Astrocyte of the hippocampus (primary cell): ENCODE results near the gene MICALL2.
A peak's percentile ranks its signal among the peaks of the same experiment; 100 is the strongest.

Source experiments
- DNase-seq: peaks from one replicate; pipeline ENCODE4 v3.0.0; 2011; ENCODE audit warnings: low read depth, low spot score

MICALL2 gene

DNA sequence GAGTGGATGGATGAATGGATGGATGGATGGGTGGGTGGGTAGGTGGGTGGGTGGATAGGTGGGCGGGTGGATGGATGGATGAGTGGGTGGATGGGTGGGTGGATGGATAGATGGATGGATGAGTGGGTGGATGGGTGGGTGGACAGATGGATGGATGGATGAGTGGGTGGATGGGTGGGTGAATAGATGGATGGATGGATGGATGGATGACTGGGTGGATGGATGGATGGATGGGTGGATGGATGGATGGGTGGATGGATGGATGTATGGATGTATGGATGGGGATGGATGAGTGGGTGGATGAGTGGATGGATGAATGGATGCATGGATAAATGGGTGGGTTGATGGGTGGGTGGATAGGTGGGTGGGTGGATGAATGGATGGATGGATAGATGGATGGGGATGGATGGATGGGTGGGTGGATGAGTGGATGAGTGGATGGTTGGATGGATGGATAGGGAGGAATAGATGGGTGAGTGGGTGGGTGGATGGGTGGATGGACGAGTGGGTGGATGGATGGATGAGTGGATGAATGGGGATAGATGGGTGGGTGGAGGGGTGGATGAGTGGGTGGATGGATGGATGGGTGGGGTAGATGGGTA, 43.8 kb downstream of the MICALL2 start:
- no peak for DNase-seq

- no peak for DNase-seq
These were observed 45.2 kb downstream of the MICALL2 start for GRCh38 chr7:1413936-1414639.

DNA sequence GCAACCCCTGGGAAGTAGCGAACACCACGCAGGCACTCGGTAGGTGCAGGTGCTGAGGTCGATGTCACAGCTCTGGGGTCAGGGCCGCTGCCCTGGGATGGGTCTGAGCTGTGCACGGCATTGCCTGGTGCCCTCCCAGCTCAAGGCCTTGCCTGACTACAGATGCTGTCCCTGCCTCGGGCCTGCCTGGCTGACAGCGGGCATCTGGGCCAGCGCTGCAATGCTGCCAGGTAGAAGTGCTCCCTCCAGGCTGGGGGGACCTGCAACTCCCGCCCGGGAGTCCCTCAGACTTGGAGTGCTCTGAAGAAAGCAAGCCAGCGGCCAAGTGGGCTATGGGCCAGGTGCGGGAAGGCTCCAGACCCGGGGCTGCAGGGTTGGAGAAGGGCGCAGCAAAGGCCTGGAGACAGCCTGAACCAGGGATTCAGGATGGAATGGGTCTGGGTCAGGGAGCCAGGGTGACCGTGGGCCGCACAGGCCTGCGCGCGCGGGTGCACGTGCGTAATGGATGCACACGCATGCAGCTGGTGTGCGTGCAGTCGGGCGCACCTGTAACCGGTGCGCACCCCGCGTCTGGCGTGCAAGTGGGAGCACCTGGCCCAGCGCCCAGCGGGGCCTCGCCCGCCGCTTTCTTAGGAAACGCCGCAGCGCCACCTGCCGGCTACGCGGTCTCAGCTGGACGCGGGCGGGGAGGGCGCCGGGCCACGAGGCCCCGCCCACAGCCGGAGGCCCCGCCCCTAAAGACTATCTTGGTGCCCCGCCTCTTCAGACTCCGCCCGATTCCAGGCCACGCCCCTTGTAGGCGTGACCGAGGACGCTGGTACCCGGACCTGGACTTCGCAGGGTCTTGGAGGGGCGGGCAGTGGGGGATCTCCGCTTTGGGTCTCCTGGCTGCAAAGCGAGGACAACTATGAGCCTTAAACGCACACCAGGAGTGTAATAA, 46.7 kb downstream of the MICALL2 start:
- peak; percentile 93 for DNase-seq

GRCh38 chr7:1411414-1411813, 47.9 kb downstream of the MICALL2 start:
- DNase-seq, result no peak

- DNase-seq, result no peak
These were observed 48.3 kb downstream of the MICALL2 start for GRCh38 chr7:1410992-1411391.

- DNase-seq, result no peak
These were observed 49.7 kb downstream of the MICALL2 start for GRCh38 chr7:1409555-1409954.

- DNase-seq, result no peak
These were observed 50.8 kb downstream of the MICALL2 start for GRCh38 chr7:1408466-1408865.

GRCh38 chr7:1407892-1408291, 51.4 kb downstream of the MICALL2 start:
- DNase-seq, result no peak

DNA sequence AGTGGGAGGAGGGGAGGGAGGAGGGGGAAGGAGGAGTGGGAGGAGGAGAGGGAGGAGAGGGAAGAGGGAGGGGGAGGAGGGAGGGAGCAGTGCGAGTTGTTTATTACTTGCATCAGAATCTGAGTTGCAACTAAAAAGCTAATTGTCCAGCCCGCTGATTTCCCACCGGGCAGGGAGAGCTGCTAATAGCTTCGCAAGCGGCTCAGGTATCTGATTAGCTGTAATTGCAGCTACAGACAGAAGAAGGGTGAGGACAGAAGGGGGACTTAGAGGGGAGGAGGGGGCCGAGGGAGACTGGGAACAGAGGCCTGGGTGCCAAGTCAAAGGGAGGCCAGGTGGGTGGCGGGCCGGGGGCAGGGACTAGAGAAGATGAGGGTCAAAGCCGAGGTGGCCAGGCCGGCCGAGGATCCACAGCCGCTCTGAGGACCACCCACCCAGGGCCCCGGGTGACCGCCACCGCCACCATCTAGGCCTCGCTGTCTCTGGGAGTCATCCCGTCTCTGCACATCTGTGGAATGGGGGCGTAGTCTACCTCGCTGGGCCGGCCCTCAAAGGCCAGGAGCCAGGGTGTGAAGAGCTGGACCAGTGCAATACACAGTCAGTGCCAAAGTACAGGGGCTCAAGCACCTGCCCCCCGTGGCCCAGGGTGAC, 54.2 kb downstream of the MICALL2 start:
- DNase-seq, result no peak

GRCh38 chr7:1404460-1404809, 54.8 kb downstream of the MICALL2 start:
- no peak for DNase-seq

GRCh38 chr7:1403638-1404459, 55.4 kb downstream of the MICALL2 start:
- peak; percentile 86 for DNase-seq

- no peak for DNase-seq
These were observed 56.3 kb downstream of the MICALL2 start for GRCh38 chr7:1402791-1403637.

DNA sequence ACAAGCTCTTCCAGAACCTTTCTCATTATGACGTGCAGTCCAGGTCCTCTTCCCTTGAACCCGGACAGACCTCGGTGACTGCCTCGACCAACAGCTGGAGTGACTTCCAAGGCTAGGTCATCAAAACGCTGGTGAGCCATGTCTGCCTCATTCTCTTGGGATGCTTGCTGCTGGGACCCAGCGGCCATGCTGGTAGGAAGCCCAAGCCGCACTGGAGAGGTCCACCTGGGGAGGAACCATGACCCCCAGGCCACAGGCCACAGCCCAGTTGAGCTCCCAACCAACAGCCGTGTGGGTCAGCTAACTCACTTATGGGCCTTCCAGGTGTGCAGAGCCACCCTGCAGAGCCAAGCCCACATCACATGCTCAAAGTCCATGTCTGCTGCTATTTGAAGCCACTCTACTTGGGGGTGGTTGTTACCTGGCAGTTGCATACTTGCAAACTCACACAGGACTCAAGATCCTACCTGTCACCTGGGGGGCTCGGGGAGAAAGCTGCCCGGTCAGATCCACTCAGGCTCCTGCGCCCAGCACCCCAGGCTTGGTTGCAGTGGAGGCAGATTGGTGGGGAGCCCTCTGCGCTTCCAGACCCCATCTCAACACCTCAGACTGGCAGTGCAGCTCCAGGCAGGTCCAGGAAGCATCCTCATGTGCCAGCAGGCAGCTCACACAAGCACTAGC, 57.0 kb downstream of the MICALL2 start:
- DNase-seq, result no peak

GRCh38 chr7:1401011-1401410, 58.3 kb downstream of the MICALL2 start:
- no peak for DNase-seq

DNA sequence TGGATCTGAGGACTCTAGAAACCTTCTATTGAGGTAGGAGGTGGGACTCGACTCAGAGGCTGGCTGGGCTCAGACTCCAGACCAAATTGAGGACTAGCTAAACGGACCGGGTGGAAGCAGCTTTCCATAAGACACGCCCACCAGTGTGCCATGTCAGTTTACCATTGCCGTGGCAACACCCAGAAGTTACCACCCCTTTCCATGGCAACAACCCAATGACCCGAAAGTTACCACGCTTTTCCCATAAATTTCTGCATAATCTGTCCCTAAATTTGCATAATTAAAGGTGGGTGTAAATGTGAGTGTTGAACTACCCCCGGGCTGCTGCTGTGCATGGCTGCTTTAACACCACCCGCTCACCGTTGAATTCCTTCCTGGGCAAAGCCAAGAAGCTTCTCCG, 58.9 kb downstream of the MICALL2 start:
- no peak for DNase-seq

DNA sequence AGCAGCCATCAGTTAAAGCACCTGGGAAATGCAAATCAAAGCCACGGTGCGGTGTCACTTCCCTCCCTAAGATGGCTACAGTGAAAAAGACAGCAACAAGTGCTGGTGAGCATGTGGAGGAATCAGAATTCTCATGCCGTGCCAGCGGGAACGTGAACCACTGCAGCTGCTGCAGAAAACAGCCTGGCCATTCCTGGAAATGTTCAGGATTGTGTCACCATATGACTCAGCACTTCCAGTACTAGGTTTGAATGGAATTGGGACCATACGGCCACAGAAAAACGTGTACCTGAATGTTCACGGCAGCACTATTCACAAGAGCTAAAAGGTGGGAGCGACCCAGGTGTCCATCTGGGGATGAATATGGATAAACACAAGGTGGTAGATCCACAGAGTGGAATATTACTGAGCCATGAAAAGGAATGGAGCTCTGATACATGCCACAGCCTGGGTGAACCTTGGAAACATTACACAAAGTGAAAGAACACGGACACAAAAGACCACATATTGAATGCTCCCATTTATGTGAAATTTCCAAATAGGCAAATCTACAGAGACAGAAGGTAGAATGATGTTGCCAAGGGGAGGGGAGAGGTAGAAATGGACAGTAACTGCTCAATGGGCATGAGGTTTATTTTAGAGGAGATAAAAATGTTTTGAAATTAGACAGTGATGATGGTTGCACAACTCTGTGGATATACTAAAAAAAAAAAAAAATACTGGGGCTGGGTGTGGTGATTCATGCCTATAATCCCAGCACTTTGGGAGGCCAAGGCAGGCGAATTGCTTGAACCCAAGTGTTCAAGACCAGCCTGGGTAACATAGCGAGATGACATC, 61.6 kb downstream of the MICALL2 start:
- peak; percentile 44 for DNase-seq

GRCh38 chr7:1396195-1396594, 63.1 kb downstream of the MICALL2 start:
- DNase-seq, result no peak

- DNase-seq, result no peak
These were observed 63.8 kb downstream of the MICALL2 start for GRCh38 chr7:1395211-1396070.
